ENCODE data around the gene GRM8.
A peak's percentile ranks its signal among the peaks of the same experiment; 100 is the strongest.

Gene GRM8

GRCh38 chr7:127252778-127253280, at the start of gene GRM8:
TSS of gene GRM8 (minus strand) at chr7:127252941.
- DNase-seq: no peak

- no peak for DNase-seq
Observed at GRCh38 chr7:127290801-127291361, 38.1 kb upstream of the GRM8 start.

GRCh38 chr7:127290116-127290655, 37.4 kb upstream of the GRM8 start:
- DNase-seq: no peak

- no peak for DNase-seq
Observed at GRCh38 chr7:127287133-127287532, 34.4 kb upstream of the GRM8 start.

GRCh38 chr7:127270093-127270492, 17.4 kb upstream of the GRM8 start:
- DNase-seq: no peak

GRCh38 chr7:127266047-127266446, 13.3 kb upstream of the GRM8 start:
- DNase-seq: no peak

GRCh38 chr7:127264219-127264618, 11.5 kb upstream of the GRM8 start:
- no peak for DNase-seq

GRCh38 chr7:127258111-127258510, 5.4 kb upstream of the GRM8 start:
- DNase-seq: no peak

GRCh38 chr7:127257086-127257485, 4.3 kb upstream of the GRM8 start:
- no peak for DNase-seq

GRCh38 chr7:127256041-127256725, 3.4 kb upstream of the GRM8 start:
- DNase-seq: no peak

GRCh38 chr7:127254163-127254684, 1.5 kb upstream of the GRM8 start:
- no peak for DNase-seq

- peak; percentile 15 to 53 for DNase-seq
Observed at GRCh38 chr7:127253281-127254162, 781 bp upstream of the GRM8 start.

- DNase-seq: peak in 1 of 2 donors; percentile 2
Observed at GRCh38 chr7:127252377-127252713, 396 bp downstream of the GRM8 start.

GRCh38 chr7:127251465-127252376, 1.0 kb downstream of the GRM8 start:
- no peak for DNase-seq

- peak in 1 of 2 donors; percentile 3 for DNase-seq
Observed at GRCh38 chr7:127251036-127251464, 1.7 kb downstream of the GRM8 start.

GRCh38 chr7:127250312-127251035, 2.3 kb downstream of the GRM8 start:
- no peak for DNase-seq

GRCh38 chr7:127245607-127246006, 7.1 kb downstream of the GRM8 start:
- DNase-seq: no peak

- DNase-seq: no peak
Observed at GRCh38 chr7:127245002-127245401, 7.7 kb downstream of the GRM8 start.

- DNase-seq: no peak
Observed at GRCh38 chr7:127239814-127240213, 12.9 kb downstream of the GRM8 start.

GRCh38 chr7:127233630-127234029, 19.1 kb downstream of the GRM8 start:
- DNase-seq: no peak

- no peak for DNase-seq
Observed at GRCh38 chr7:127231415-127231814, 21.3 kb downstream of the GRM8 start.
